PC-9 (cell line): ENCODE measurements around the gene VAV2. TPM values are rescaled to one million over a fixed set of nuclear protein-coding genes. Genes with fewer than 3 reads are reported as not detected.

Experiments
- BruUV-seq: library from RNA; stranded (reverse); fragments of 400-500 nt; replicated peaks from 2 replicates; lab custom pipeline; 2021; lab: Mats Ljungman, UMichigan
- CTCF ChIA-PET: fragments of 300-600 bp; sonication (Branson Sonifier 250); formaldehyde crosslinking; loops from one replicate; lab custom pipeline; 2022; ENCODE audit warnings: antibody characterized with exemption; lab: Charles Lee
- POLR2A ChIA-PET: fragments of 300-600 bp; sonication (Branson Sonifier 250); formaldehyde crosslinking; loops from one replicate; lab custom pipeline; 2022; ENCODE audit warnings: antibody characterized with exemption; ENCODE audit not compliant: unreplicated experiment; lab: Charles Lee
- DNase-seq, 2 experiments: peaks; one replicate each; pipeline versions ENCODE4 v3.0.0 to v3.0.0-alpha.2; 2015 to 2022; ENCODE audit warnings: mixed read lengths in 1 of 2
- H2AFZ ChIP-seq: fragments of 200-600 bp; sonication (generic); 2 replicates; pipeline ENCODE4 v1.8.1; 2017; ENCODE audit warnings: antibody characterized with exemption
- H3F3A ChIP-seq: fragments of 200-600 bp; sonication (generic); 2 replicates; pipeline ENCODE4 v1.8.1; 2017; ENCODE audit warnings: antibody characterized with exemption, mild to moderate bottlenecking, low read depth; ENCODE audit not compliant: insufficient read depth
- H3K27ac ChIP-seq: fragments of 200-600 bp; sonication (generic); 2 replicates; pipeline ENCODE4 v1.6.1; 2016; ENCODE audit warnings: mixed run types
- H3K27me3 ChIP-seq: fragments of 200-600 bp; sonication (generic); 2 replicates; pipeline ENCODE4 v1.6.1; 2016; ENCODE audit warnings: low read depth, mixed run types; ENCODE audit not compliant: insufficient read depth
- H3K36me3 ChIP-seq: fragments of 200-600 bp; sonication (generic); 2 replicates; pipeline ENCODE4 v1.6.1; 2016; ENCODE audit warnings: low read depth, mixed run types
- H3K4me1 ChIP-seq: fragments of 200-600 bp; sonication (generic); replicated peaks from 2 replicates; pipeline ENCODE4 v1.6.1; 2016; ENCODE audit warnings: mixed run types; ENCODE audit not compliant: insufficient read depth
- H3K4me2 ChIP-seq: fragments of 200-600 bp; sonication (generic); 2 replicates; pipeline ENCODE4 v1.6.1; 2017; ENCODE audit warnings: mixed run types
- H3K4me3 ChIP-seq: fragments of 200-600 bp; sonication (generic); 2 replicates; pipeline ENCODE4 v1.6.1; 2016; ENCODE audit warnings: mixed run types
- H3K79me2 ChIP-seq: fragments of 200-600 bp; sonication (generic); 2 replicates; pipeline ENCODE4 v1.6.1; 2017; ENCODE audit warnings: low read depth, mixed run types
- H3K9me2 ChIP-seq: fragments of 200-600 bp; sonication (generic); 2 replicates; pipeline ENCODE4 v1.8.1; 2017; ENCODE audit warnings: mild to moderate bottlenecking; ENCODE audit not compliant: insufficient read depth
- H3K9me3 ChIP-seq: fragments of 200-600 bp; sonication (generic); 2 replicates; pipeline ENCODE4 v1.8.1; 2016; ENCODE audit warnings: low read depth; ENCODE audit not compliant: insufficient read depth
- H4K20me1 ChIP-seq: fragments of 200-600 bp; sonication (generic); 2 replicates; pipeline ENCODE4 v1.8.1; 2017; ENCODE audit not compliant: insufficient read depth
- CTCF ChIP-seq: fragments of 200-600 bp; sonication (generic); conservative IDR thresholded peaks from 2 replicates; pipeline ENCODE4 v1.6.1; 2017; ENCODE audit warnings: mixed run types, antibody characterized with exemption, mild to moderate bottlenecking, moderate library complexity
- EZH2 ChIP-seq: fragments of 200-600 bp; sonication (generic); IDR thresholded peaks from 2 replicates; pipeline ENCODE4 v1.8.0; 2017; ENCODE audit warnings: antibody characterized with exemption, low read depth
- intact Hi-C: fragments of 100-400 bp; cut with micrococcal nuclease; formaldehyde crosslinking; loops from one replicate; pipeline ENCODE4 v1.10.0; 2022; ENCODE audit not compliant: unreplicated experiment
- total RNA-seq: library from RNA; stranded (reverse); gene quantifications from 2 replicates; pipeline ENCODE4 v1.2.3, GENCODE V29; 2021

VAV2 gene
- total RNA-seq, 1 experiment from 2014 or later: 36.5 TPM

GRCh38 chr9:133850161-133850560, 142.0 kb downstream of the VAV2 start:
- Histone ChIP-seq H3K4me1 (peaks cover 8% of the 10 kb centered on the region), H3K4me2 (no peak overlapping the region), H4K20me1 (no peaks in the 10 kb centered on the region), H3K9me3 (no peaks in the 10 kb centered on the region), H3K36me3 (no peaks in the 10 kb centered on the region), H3F3A (peaks cover 6% of the 10 kb centered on the region), H3K4me3 (no peak overlapping the region), H2AFZ (no peak overlapping the region), H3K79me2 (peaks cover 11% of the 10 kb centered on the region), H3K27me3 (no peaks in the 10 kb centered on the region), H3K27ac (no peak overlapping the region), H3K9me2 (no peaks in the 10 kb centered on the region)
- BruUV-seq: no TSS peak
- TF ChIP-seq EZH2: no peak
- TF ChIP-seq CTCF: no peak
- intact Hi-C loops: no loop called here
- POLR2A ChIA-PET: interaction anchor here (0.6 kb wide), 1 partner anchor 55 kb away, joined by 4 read pairs; no protein-coding TSS in a partner anchor
- no peak for DNase-seq
- CTCF ChIA-PET: no interaction called here

DNA sequence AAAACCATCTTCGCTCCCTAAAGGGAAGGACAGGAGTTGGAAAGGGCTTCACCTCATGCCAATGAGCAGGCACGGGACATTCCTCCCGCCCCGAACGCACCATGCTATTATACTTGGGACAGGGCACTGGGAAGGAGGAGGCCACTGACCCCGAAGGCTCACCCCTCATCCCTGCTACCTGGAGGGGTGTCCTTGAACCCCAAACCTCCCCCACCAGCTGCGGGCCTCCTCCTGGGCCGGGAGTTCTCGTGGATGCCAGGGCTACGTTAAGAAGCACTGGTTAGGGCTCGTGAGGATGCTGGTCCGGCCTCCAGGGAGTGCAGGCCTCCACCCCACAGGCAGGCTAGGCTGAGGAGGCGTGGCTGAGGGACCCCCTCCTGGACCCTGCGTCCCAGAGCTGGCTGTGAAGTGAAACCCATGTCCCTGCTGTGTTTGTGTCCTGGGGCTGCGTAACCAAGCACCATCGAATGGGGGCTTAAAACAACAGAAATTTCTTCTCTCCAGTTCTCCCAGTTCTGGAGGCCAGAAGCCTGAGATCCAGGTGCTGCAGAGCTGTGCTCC, 142.9 kb downstream of the VAV2 start:
- H3K27ac ChIP-seq: no peak overlapping the region
- H3K9me3 ChIP-seq: no peaks in the 10 kb centered on the region
- H3K36me3 ChIP-seq: no peaks in the 10 kb centered on the region
- H3K27me3 ChIP-seq: no peaks in the 10 kb centered on the region
- BruUV-seq: no TSS peak
- H3K4me3 ChIP-seq: no peak overlapping the region
- no peaks in the 10 kb centered on the region for H4K20me1 ChIP-seq
- ChIA-PET CTCF (no interaction called here), POLR2A (interaction anchor here (0.6 kb wide), 1 partner anchor 56 kb away, joined by 4 read pairs; no protein-coding TSS in a partner anchor)
- no peak overlapping the region for H3K4me2 ChIP-seq
- no peak overlapping the region for H2AFZ ChIP-seq
- no peaks in the 10 kb centered on the region for H3F3A ChIP-seq
- H3K4me1 ChIP-seq: no peaks in the 10 kb centered on the region
- DNase-seq: no peak
- H3K9me2 ChIP-seq: no peaks in the 10 kb centered on the region
- H3K79me2 ChIP-seq: 0 out of 2 replicates have a peak, but pooled peaks cover 3% of the 10 kb centered on the region
- intact Hi-C loops: no loop called here
- TF ChIP-seq EZH2: no peak
- no peak for TF ChIP-seq CTCF

DNA sequence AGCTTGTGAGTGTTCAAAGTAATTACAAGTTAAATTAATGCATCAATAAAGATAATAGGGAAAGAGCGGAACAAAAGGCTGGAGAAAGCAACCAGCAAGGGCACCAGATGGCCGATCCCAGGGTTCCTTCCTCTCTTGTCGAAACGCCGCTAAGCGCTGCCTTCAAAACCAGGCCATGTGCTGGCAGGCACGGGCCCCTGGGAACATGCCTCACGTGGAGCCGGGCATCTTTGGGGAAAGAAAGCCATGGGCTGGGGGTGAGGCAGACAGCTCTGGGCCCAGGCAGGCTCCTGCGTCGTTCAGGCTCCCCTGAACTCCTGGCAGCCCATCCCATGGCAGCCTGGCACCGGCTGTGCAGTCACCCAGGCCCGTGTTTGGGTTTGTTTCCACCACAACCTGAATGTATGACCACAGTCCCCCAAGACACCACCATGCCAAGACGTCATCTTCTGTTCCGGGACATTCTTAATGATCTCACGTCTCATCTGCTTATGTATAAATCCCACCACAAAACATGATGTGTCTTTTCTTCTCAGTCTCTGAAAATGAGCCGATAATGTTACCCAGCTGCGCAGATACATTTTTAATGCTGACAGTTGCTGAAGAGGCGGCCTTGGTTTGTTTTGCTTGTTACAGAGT, 143.5 kb downstream of the VAV2 start:
- no peaks in the 10 kb centered on the region for H3K9me2 ChIP-seq
- H3K4me3 ChIP-seq: no peak overlapping the region
- DNase-seq: no peak
- H2AFZ ChIP-seq: no peak overlapping the region
- H3K27me3 ChIP-seq: no peaks in the 10 kb centered on the region
- no peaks in the 10 kb centered on the region for H3K4me1 ChIP-seq
- H3K36me3 ChIP-seq: no peaks in the 10 kb centered on the region
- TF ChIP-seq CTCF: no peak
- no peak for TF ChIP-seq EZH2
- H3K27ac ChIP-seq: no peak overlapping the region
- no TSS peak for BruUV-seq
- intact Hi-C loops: no loop called here
- CTCF ChIA-PET: no interaction called here
- no peaks in the 10 kb centered on the region for H3F3A ChIP-seq
- H4K20me1 ChIP-seq: no peaks in the 10 kb centered on the region
- 0 out of 2 replicates have a peak, but pooled peaks cover under 1% of the 10 kb centered on the region for H3K79me2 ChIP-seq
- H3K4me2 ChIP-seq: no peak overlapping the region
- H3K9me3 ChIP-seq: no peaks in the 10 kb centered on the region
- POLR2A ChIA-PET: no interaction called here
